Measurements from ENCODE around the gene CR1.

- TF ChIP-seq, protein P1, sequence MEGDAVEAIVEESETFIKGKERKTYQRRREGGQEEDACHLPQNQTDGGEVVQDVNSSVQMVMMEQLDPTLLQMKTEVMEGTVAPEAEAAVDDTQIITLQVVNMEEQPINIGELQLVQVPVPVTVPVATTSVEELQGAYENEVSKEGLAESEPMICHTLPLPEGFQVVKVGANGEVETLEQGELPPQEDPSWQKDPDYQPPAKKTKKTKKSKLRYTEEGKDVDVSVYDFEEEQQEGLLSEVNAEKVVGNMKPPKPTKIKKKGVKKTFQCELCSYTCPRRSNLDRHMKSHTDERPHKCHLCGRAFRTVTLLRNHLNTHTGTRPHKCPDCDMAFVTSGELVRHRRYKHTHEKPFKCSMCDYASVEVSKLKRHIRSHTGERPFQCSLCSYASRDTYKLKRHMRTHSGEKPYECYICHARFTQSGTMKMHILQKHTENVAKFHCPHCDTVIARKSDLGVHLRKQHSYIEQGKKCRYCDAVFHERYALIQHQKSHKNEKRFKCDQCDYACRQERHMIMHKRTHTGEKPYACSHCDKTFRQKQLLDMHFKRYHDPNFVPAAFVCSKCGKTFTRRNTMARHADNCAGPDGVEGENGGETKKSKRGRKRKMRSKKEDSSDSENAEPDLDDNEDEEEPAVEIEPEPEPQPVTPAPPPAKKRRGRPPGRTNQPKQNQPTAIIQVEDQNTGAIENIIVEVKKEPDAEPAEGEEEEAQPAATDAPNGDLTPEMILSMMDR (IDR thresholded peaks at IDR 0.05; ENCODE audit: low read depth, low read length): no peak
- TF ChIP-seq EZH2phosphoT487 (IDR thresholded peaks at IDR 0.05; ENCODE audit: low read depth): no peak
Measured at GRCh38 chr1:207605444-207606361, 109.7 kb downstream of the CR1 start.

All from OCI-LY3 (cell line).